T-cell (primary cell): ENCODE measurements around the gene PRR13. TPM values are rescaled to one million over a fixed set of nuclear protein-coding genes. Genes with fewer than 3 reads are reported as not detected.
A peak's percentile ranks its signal among the peaks of the same experiment; 100 is the strongest.

Source experiments
- ATAC-seq, 4 experiments: fragments of 200-7000 bp in 3 of 4; fragments of 150-1000 bp in 1 of 4; cut with Tn5 transposase; replicated peaks in 1 of 4; 1 replicate in 3 of 4; 2 replicates in 1 of 4; pipeline ENCODE4 v1.10.0; 2021; ENCODE audit warnings: moderate library complexity in 3 of 4, mild to moderate bottlenecking in 2 of 4, moderate number of reproducible peaks in 1 of 4
- CTCF ChIA-PET, 2 donors: fragments of 300-600 bp; sonication (Branson Sonifier 250); formaldehyde crosslinking; loops; one replicate each; lab custom pipeline; 2022; ENCODE audit warnings: antibody characterized with exemption in 2 of 2; lab: Charles Lee
- POLR2A ChIA-PET, 2 donors: fragments of 300-600 bp; sonication (Branson Sonifier 250); formaldehyde crosslinking; loops; one replicate each; lab custom pipeline; 2022; ENCODE audit warnings: antibody characterized with exemption in 2 of 2; lab: Charles Lee
- DNase-seq, 35 experiments: peaks; one replicate each; pipeline versions ENCODE4 v3.0.0 to v3.0.0-alpha.2; 2013 to 2023
- H3K27ac ChIP-seq: one replicate; pipeline ENCODE4 v1.5.1; 2013; ENCODE audit warnings: low read length
- H3K27me3 ChIP-seq, 2 experiments: replicated peaks in 1 of 2; 1 replicate in 1 of 2; 2 replicates in 1 of 2; pipeline versions ENCODE4 v1.6.1 to v1.7.0; 2013; ENCODE audit warnings: low read length in 1 of 2, mixed read lengths in 1 of 2; ENCODE audit not compliant: control insufficient read depth in 2 of 2, insufficient read depth in 2 of 2; ENCODE audit errors: extremely low read depth in 1 of 2
- H3K36me3 ChIP-seq, 2 donors: 1 replicate in 1 of 2; 2 replicates in 1 of 2; pipeline versions ENCODE4 v1.6.1 to v1.7.0; 2013; ENCODE audit warnings: low read length in 1 of 2; ENCODE audit not compliant: control insufficient read depth in 2 of 2, insufficient read depth in 1 of 2; ENCODE audit errors: extremely low read depth in 1 of 2
- H3K4me1 ChIP-seq, 2 experiments: 1 replicate in 1 of 2; 2 replicates in 1 of 2; pipeline versions ENCODE4 v1.6.1 to v1.7.0; 2013; ENCODE audit warnings: low read length in 2 of 2, mixed read lengths in 1 of 2; ENCODE audit not compliant: insufficient read depth in 2 of 2, control insufficient read depth in 1 of 2; ENCODE audit errors: extremely low read depth in 1 of 2
- H3K4me3 ChIP-seq, 2 donors: 1 replicate in 1 of 2; 2 replicates in 1 of 2; pipeline versions ENCODE4 v1.5.1 to v1.7.0; 2013; ENCODE audit warnings: mild to moderate bottlenecking in 2 of 2, low read length in 1 of 2, moderate library complexity in 1 of 2; ENCODE audit not compliant: control insufficient read depth in 1 of 2; ENCODE audit errors: extremely low read depth in 1 of 2
- H3K9me3 ChIP-seq: 2 replicates; pipeline ENCODE4 v1.7.0; 2013
- H3K27ac Mint-ChIP-seq, 2 donors: one replicate each; pipeline ENCODE4 v1.8.0; 2020 to 2021; ENCODE audit warnings: mild to moderate bottlenecking in 2 of 2, mixed read lengths in 2 of 2
- H3K27me3 Mint-ChIP-seq, 2 donors: one replicate each; pipeline ENCODE4 v1.8.0; 2021 to 2022; ENCODE audit warnings: mixed read lengths in 2 of 2
- H3K36me3 Mint-ChIP-seq: one replicate; pipeline ENCODE4 v1.8.0; 2021; ENCODE audit warnings: mixed read lengths
- H3K4me1 Mint-ChIP-seq, 3 donors: one replicate each; pipeline ENCODE4 v1.8.0; 2020 to 2022; ENCODE audit warnings: mixed read lengths in 3 of 3, mild to moderate bottlenecking in 1 of 3
- H3K4me3 Mint-ChIP-seq, 3 donors: one replicate each; pipeline ENCODE4 v1.8.0; 2020 to 2022; ENCODE audit warnings: mild to moderate bottlenecking in 3 of 3, mixed read lengths in 3 of 3, moderate library complexity in 3 of 3
- H3K9me3 Mint-ChIP-seq, 3 donors: one replicate each; pipeline ENCODE4 v1.8.0; 2020 to 2022; ENCODE audit warnings: mixed read lengths in 3 of 3
- WGBS: methylation state at CpG from one replicate; pipeline ENCODE4 v1.1.5; 2013; ENCODE audit warnings: missing lambda C conversion rate; ENCODE audit not compliant: insufficient coverage; 5-methylcytosine and 5-hydroxymethylcytosine counted together
- total RNA-seq, 35 experiments: library from RNA in 6 of 35; stranded (reverse) in 6 of 35; fragments of 120-200 nt in 1 of 35; gene quantifications; one replicate each; pipeline versions ENCODE4 v1.2.1 to v1.2.4 and lab custom pipeline; 2013 to 2026

The PRR13 gene
- total RNA-seq, 5 donors from 2014 or later (not counting 1 experiment from before 2014, with no cell fraction given) = 175 to 215 (median 187) TPM

DNA sequence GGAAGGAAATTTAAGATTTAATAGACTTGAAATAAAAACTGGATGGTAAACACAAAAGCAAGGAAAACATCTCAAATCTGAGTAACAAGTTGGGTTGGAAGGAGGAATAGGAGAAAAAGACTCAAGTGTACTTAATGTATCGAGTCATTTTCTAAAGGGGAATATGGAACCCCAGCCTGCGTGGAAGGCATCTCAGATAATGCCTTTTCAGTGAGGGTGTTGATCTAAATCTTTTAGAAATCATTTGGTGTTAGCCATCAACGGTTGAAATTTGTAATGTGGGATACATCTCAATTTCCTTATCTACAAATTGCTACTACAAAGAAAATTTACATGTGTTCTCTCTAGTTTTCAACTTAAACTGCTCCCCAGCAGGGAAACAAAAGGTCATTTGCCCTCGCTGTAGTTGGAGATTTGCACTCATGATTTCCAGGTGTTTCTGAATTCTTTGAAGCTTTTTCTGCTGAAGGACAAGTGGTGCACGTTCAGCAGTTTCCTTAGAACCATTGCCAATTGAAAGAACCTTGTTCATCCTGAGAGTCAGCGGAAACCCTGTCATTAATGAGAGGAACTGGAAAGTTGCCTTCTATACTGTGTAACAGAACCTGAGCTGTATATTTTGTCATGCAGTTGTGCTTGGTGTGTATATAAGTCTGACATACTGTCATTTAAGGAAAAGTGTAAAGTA, 12.6 kb downstream of the PRR13 start:
- ATAC-seq (no peak), DNase-seq (no peak)
- Histone ChIP-seq H3K36me3 (peaks cover 6 to 52% of the 10 kb centered on the region in 2 donors), H3K4me1 (peaks cover 13 to 17% of the 10 kb centered on the region in 2 experiments), H3K27me3 (no peaks in the 10 kb centered on the region), H3K27ac (peak overlapping the region; percentile 85), H3K4me3 (no peak overlapping the region), H3K9me3 (no peaks in the 10 kb centered on the region)
- Mint-ChIP-seq H3K4me1 (peaks cover 34 to 41% (median 40%) of the 10 kb centered on the region in 3 donors), H3K27me3 (no peaks in the 10 kb centered on the region), H3K4me3 (peak overlapping the region; percentile 89 to 99 (median 97)), H3K9me3 (no peaks in the 10 kb centered on the region), H3K36me3 (peaks cover 37% of the 10 kb centered on the region), H3K27ac (peak overlapping the region; percentile 24 to 99)
- CTCF ChIA-PET = interaction anchor here in 1 of 2 donors (0.8 to 1.0 kb wide), 2 partner anchors 23 to 54 kb away, joined by 3 read pairs; no protein-coding TSS in a partner anchor
- POLR2A ChIA-PET = interaction anchor here (0.5 to 1.6 kb wide), 7 partner anchors 19 to 135 kb away, joined by 3 to 10 read pairs (median 5); no protein-coding TSS in a partner anchor
- 35% methylated on average over 5 of the region's 6 CpGs for WGBS

DNA sequence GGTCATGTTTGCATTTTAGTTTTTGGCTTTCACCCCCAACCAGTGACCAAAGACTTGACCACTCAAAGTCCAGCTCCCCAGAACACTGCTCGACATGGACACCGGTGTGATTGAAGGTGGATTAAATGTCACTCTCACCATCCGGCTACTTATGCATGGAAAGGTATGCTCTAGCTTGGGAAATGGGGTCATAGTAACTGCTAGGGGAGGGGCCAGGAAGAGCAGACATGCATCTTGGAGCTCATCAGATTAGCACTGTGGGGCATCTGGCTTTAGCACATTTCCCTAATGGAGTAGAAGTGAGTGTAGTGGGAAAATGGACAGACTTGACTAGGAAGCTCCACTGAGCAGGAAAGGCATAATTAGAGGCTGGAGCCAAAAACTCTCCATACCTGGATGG, 13.2 kb downstream of the PRR13 start:
- 100% methylated on average over 1 of the region's 3 CpGs for WGBS
- no peaks in the 10 kb centered on the region for H3K9me3 Mint-ChIP-seq
- Histone ChIP-seq H3K27me3 (no peaks in the 10 kb centered on the region), H3K9me3 (no peaks in the 10 kb centered on the region), H3K4me1 (peaks cover 13 to 17% of the 10 kb centered on the region in 2 experiments), H3K36me3 (peaks cover 6 to 58% of the 10 kb centered on the region in 2 donors), H3K27ac (no peak overlapping the region), H3K4me3 (no peak overlapping the region)
- ATAC-seq (no peak), DNase-seq (no peak)
- H3K27ac Mint-ChIP-seq = no peak overlapping the region
- CTCF ChIA-PET = interaction anchor here in 1 of 2 donors (0.8 to 1.0 kb wide), 2 partner anchors 22 to 53 kb away, joined by 3 read pairs; no protein-coding TSS in a partner anchor
- H3K36me3 Mint-ChIP-seq = peaks cover 39% of the 10 kb centered on the region
- POLR2A ChIA-PET = interaction anchor here (0.6 to 1.6 kb wide), 5 partner anchors 20 to 69 kb away, joined by 3 to 7 read pairs (median 5); no protein-coding TSS in a partner anchor
- peak overlapping the region; percentile 56 to 97 (median 89) for H3K4me3 Mint-ChIP-seq
- H3K27me3 Mint-ChIP-seq = no peaks in the 10 kb centered on the region
- peaks cover 35 to 44% (median 41%) of the 10 kb centered on the region in 3 donors for H3K4me1 Mint-ChIP-seq

DNA sequence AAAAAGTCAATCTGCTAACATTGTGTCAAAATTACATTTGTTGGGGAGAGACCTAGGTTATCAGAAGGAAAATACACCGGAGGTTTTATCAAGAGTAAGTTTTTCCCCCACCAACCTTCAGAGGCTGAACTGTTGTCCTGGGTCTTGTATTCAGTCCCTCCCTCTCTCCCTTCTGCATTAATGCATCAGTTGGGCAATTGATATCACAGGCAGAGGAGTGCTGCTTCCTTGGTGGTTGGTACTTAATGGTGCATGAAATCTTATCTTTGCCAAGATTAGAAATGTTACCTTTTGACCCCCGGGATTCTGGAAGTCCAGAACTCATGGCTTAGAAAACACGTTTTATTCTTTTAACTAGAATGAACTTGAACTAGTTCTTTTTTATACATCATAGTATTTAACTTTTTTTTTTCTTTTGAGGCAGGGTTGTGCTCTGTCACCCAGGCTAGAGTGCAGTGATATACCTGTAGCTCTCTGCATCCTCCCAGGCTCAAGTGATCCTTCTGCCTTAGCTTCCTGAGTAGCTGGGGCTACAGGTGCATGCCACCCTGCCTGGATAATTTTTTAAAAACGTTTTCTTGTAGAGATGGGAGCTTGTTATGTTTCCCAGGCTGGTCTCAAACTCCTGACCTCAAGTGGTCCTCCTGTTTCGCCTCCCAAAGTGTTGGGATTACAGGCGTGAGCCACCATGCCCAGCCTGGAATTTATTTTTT, 15.3 kb downstream of the PRR13 start:
- ChIA-PET POLR2A (interaction anchor here in 1 of 2 donors (0.6 kb wide), 1 partner anchor 35 kb away, joined by 4 read pairs; no protein-coding TSS in a partner anchor), CTCF (interaction anchor here in 1 of 2 donors (0.6 kb wide), 1 partner anchor 37 kb away, joined by 3 read pairs; no protein-coding TSS in a partner anchor)
- no peaks in the 10 kb centered on the region for H3K27me3 ChIP-seq
- ATAC-seq (no peak), DNase-seq (no peak)
- H3K9me3 ChIP-seq = no peaks in the 10 kb centered on the region
- peaks cover 6 to 79% of the 10 kb centered on the region in 2 donors for H3K36me3 ChIP-seq
- no peaks in the 10 kb centered on the region for H3K27me3 Mint-ChIP-seq
- H3K36me3 Mint-ChIP-seq = peaks cover 56% of the 10 kb centered on the region
- peaks cover 45 to 50% (median 47%) of the 10 kb centered on the region in 3 donors for H3K4me1 Mint-ChIP-seq
- H3K9me3 Mint-ChIP-seq = no peaks in the 10 kb centered on the region
- 94% methylated on average over 2 of the region's 6 CpGs for WGBS
- no peak overlapping the region for H3K27ac ChIP-seq
- peak overlapping the region in 1 of 3 donors; percentile 37 for H3K4me3 Mint-ChIP-seq
- H3K4me1 ChIP-seq = peaks cover 13 to 14% of the 10 kb centered on the region in 2 experiments
- peak overlapping the region in 1 of 2 donors; percentile 39 for H3K27ac Mint-ChIP-seq
- H3K4me3 ChIP-seq = no peak overlapping the region

DNA sequence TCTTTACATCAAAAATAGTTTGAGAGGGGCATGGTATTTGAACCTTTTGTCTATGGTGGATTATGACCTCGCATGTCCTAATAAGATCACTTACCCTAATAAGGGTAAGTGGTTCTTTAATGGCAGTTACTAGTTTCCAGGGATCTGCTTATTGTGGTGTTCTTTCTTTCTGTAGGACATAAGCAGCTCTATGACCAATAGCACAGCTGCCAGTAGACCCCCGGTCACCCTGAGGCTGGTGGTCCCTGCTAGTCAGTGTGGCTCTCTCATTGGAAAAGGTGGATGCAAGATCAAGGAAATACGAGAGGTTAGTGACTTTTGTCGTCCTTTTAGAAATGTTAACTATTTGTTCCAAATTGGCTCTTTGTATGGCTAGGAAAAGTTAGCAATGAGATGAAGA, 17.6 kb downstream of the PRR13 start:
- DNase-seq (no peak), ATAC-seq (no peak)
- Mint-ChIP-seq H3K27ac (no peak overlapping the region), H3K36me3 (peaks cover 72% of the 10 kb centered on the region), H3K9me3 (no peaks in the 10 kb centered on the region), H3K4me1 (peaks cover 44 to 50% (median 45%) of the 10 kb centered on the region in 3 donors), H3K4me3 (no peak overlapping the region), H3K27me3 (no peaks in the 10 kb centered on the region)
- peaks cover 6 to 7% of the 10 kb centered on the region in 2 experiments for H3K4me1 ChIP-seq
- H3K4me3 ChIP-seq = no peak overlapping the region
- peaks cover 8 to 99% of the 10 kb centered on the region in 2 donors for H3K36me3 ChIP-seq
- CTCF ChIA-PET = interaction anchor here (0.6 to 0.7 kb wide), 3 partner anchors 15 to 107 kb away, joined by 3 to 4 read pairs (median 3); no protein-coding TSS in a partner anchor
- no peaks in the 10 kb centered on the region for H3K27me3 ChIP-seq
- 93% methylated on average over 2 of the region's 4 CpGs for WGBS
- no peak overlapping the region for H3K27ac ChIP-seq
- POLR2A ChIA-PET = interaction anchor here in 1 of 2 donors (0.6 to 0.9 kb wide), 3 partner anchors 9 to 388 kb away, joined by 3 to 9 read pairs (median 5); no protein-coding TSS in a partner anchor
- H3K9me3 ChIP-seq = no peaks in the 10 kb centered on the region

DNA sequence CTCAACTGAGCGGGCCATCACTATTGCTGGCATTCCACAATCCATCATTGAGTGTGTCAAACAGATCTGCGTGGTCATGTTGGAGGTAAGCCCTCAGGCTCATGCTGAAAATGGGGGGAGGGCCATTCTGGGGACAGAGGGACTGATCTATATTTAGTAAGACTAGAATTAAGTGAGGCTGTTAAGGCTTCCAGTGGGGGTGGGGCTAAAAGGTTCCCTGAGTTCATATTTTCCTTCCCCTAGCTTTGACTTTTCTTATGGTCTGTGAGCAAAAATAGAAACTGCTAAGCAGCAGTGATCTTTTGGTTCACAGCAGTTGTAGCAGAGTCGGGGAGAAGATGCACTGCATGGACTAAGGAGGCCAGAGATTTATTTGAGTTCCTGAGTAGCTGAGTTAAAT, 19.5 kb downstream of the PRR13 start:
- no peak for ATAC-seq
- CTCF ChIA-PET = no interaction called here
- peaks cover 36 to 40% (median 36%) of the 10 kb centered on the region in 3 donors for H3K4me1 Mint-ChIP-seq

More for the DNA sequence above, 19.5 kb downstream of the PRR13 start:
- H3K4me1 ChIP-seq = peaks cover 0 to 3% of the 10 kb centered on the region in 2 experiments
- H3K9me3 Mint-ChIP-seq = no peaks in the 10 kb centered on the region
- 60% methylated on average over 1 of the region's 3 CpGs for WGBS
- peak overlapping the region in 1 of 3 donors; percentile 17 for H3K4me3 Mint-ChIP-seq
- H3K36me3 ChIP-seq = peaks cover 11 to 99% of the 10 kb centered on the region in 2 donors
- H3K27ac ChIP-seq = no peak overlapping the region
- no peaks in the 10 kb centered on the region for H3K27me3 Mint-ChIP-seq
- H3K9me3 ChIP-seq = no peaks in the 10 kb centered on the region
- no peak for DNase-seq
- H3K36me3 Mint-ChIP-seq = peaks cover 63% of the 10 kb centered on the region
- H3K27ac Mint-ChIP-seq = peak overlapping the region; percentile 44 to 52
- POLR2A ChIA-PET = interaction anchor here in 1 of 2 donors (0.6 kb wide), 1 partner anchor 134 kb away, joined by 3 read pairs; no protein-coding TSS in a partner anchor
- no peaks in the 10 kb centered on the region for H3K27me3 ChIP-seq
- H3K4me3 ChIP-seq = no peak overlapping the region
